AG04449 (cell line): ENCODE measurements around the gene MON2.
"Not testable (repeated sequence)": the region's sequence is repeated elsewhere in the genome, so short reads cannot be mapped to it uniquely, and the experiment has no call there.

Experiments used
- CTCF ChIA-PET: fragments of 350-600 bp; formaldehyde crosslinking; extraction: SDS; loops from one replicate; lab custom pipeline; 2021; ENCODE audit warnings: antibody characterized with exemption; lab: Yijun Ruan, JAX
- POLR2A ChIA-PET: fragments of 400-600, 350-600 bp; formaldehyde crosslinking; extraction: SDS; loops from one replicate; lab custom pipeline; 2020; ENCODE audit warnings: antibody characterized with exemption, inconsistent platforms; lab: Yijun Ruan, JAX
- DNase-seq: peaks from one replicate; pipeline ENCODE4 v3.0.0-alpha.2; 2010; ENCODE audit warnings: low read depth, low spot score
- H3K4me3 ChIP-seq: 2 replicates; pipeline ENCODE4 v1.5.1; 2011; ENCODE audit warnings: low read depth, mild to moderate bottlenecking, control low read depth, low read length
- CTCF ChIP-seq: IDR thresholded peaks from one replicate; pipeline ENCODE4 v1.5.1; 2011; ENCODE audit warnings: mild to moderate bottlenecking, moderate library complexity, low read length, control low read depth, inconsistent platforms; ENCODE audit not compliant: insufficient read depth; ENCODE audit errors: missing control alignments

MON2 gene

GRCh38 chr12:62552906-62553556 is 86.4 kb downstream of the MON2 start:
- ChIA-PET CTCF (interaction anchor here (1.1 kb wide), 1 partner anchor 241 kb away, joined by 3 read pairs; no protein-coding TSS in a partner anchor), POLR2A (no interaction called here)
- H3K4me3 ChIP-seq = no peak overlapping the region
- DNase-seq = no peak
- no peak for TF ChIP-seq CTCF

- CTCF ChIA-PET = interaction anchor here (1.1 to 1.8 kb wide), 3 partner anchors 8 to 238 kb away, joined by 3 to 6 read pairs (median 4); no protein-coding TSS in a partner anchor
- H3K4me3 ChIP-seq, DNase-seq, POLR2A ChIA-PET: not testable (repeated sequence)
These were observed 92.7 kb downstream of the MON2 start for GRCh38 chr12:62559366-62559765.

- no peak for TF ChIP-seq CTCF
- ChIA-PET CTCF (interaction anchor here (1.5 to 4.0 kb wide), 2 partner anchors 19 to 233 kb away, joined by 4 to 11 read pairs; no protein-coding TSS in a partner anchor), POLR2A (no interaction called here)
- peak; percentile 36 for DNase-seq
- H3K4me3 ChIP-seq = no peak overlapping the region
These were observed 96.2 kb downstream of the MON2 start for GRCh38 chr12:62562846-62563245.

- TF ChIP-seq CTCF = no peak
- DNase-seq = no peak
- no peak overlapping the region for H3K4me3 ChIP-seq
- POLR2A ChIA-PET = no interaction called here
- CTCF ChIA-PET = interaction anchor here (1.1 to 2.4 kb wide), 6 partner anchors 7 to 494 kb away, joined by 3 to 13 read pairs (median 8); no protein-coding TSS in a partner anchor
These were observed 108.4 kb downstream of the MON2 start for GRCh38 chr12:62575036-62575435.

- POLR2A ChIA-PET = no interaction called here
These were observed 109.9 kb downstream of the MON2 start for GRCh38 chr12:62576503-62576902.

GRCh38 chr12:62578726-62579125 is 112.1 kb downstream of the MON2 start:
- ChIA-PET POLR2A (no interaction called here), CTCF (interaction anchor here (1.1 to 11.7 kb wide), 3 partner anchors 10 to 220 kb away, joined by 3 to 347 read pairs (median 7); no protein-coding TSS in a partner anchor)
- no peak overlapping the region for H3K4me3 ChIP-seq
- no peak for DNase-seq
- no peak for TF ChIP-seq CTCF

More at GRCh38 chr12:62576503-62576902, 109.9 kb downstream of the MON2 start:
- no peak for DNase-seq
- H3K4me3 ChIP-seq = no peak overlapping the region
- CTCF ChIA-PET = interaction anchor here (0.9 to 11.7 kb wide), 4 partner anchors 138 to 237 kb away, joined by 3 to 347 read pairs (median 4); no protein-coding TSS in a partner anchor
- TF ChIP-seq CTCF = no peak
